HepG2 (cell line): Measurements from ENCODE around the gene COX7A2L. TPM values are rescaled to one million over a fixed set of nuclear protein-coding genes. Genes with fewer than 3 reads are reported as not detected.
A peak's percentile ranks its signal among the peaks of the same experiment; 100 is the strongest.

Experiments used
- ATAC-seq: fragments of 200-7000 bp; cut with Tn5 transposase; 3 replicates; pipeline ENCODE4 v1.9.1; 2020; ENCODE audit warnings: mild to moderate bottlenecking, moderate library complexity
- BruUV-seq: library from RNA; stranded (reverse); fragments of 400-500 nt; replicated peaks from 2 replicates; lab custom pipeline; 2021; lab: Mats Ljungman, UMichigan
- CTCF ChIA-PET: fragments of 300-600 bp; formaldehyde crosslinking; extraction: SDS; loops from one replicate; lab custom pipeline; 2021; ENCODE audit warnings: low total read pairs, inconsistent platforms, low intra/inter-chr PET ratio; lab: Yijun Ruan, JAX
- POLR2A ChIA-PET: fragments of 350-600 bp; sonication (Branson Sonifier 250); formaldehyde crosslinking; loops from one replicate; lab custom pipeline; 2020; ENCODE audit warnings: antibody characterized with exemption, inconsistent platforms; lab: Yijun Ruan, JAX
- DNase-seq: peaks from one replicate; pipeline ENCODE4 v3.0.0-alpha.2; 2015; ENCODE audit warnings: low spot score
- FAIRE-seq: peaks from 3 replicates; lab custom pipeline; 2011; peaks lifted over from hg19 to GRCh38; lab: Jason Lieb, UNC
- H2AFZ ChIP-seq: one replicate; pipeline ENCODE4 v1.6.1; 2011; ENCODE audit warnings: low read length, inconsistent platforms
- H3K27ac ChIP-seq: fragments of 300-600 bp; 3 replicates; pipeline ENCODE4 v1.8.0; 2011; ENCODE audit warnings: mixed run types, mild to moderate bottlenecking, mixed read lengths, low read length, inconsistent platforms; ENCODE audit not compliant: insufficient read depth; ENCODE audit errors: extremely low read length
- H3K27me3 ChIP-seq, 2 experiments: fragments of 200-600 bp in 1 of 2; 2 replicates in 1 of 2; 3 replicates in 1 of 2; pipeline versions ENCODE4 v1.6.0 to v1.8.0; 2011; ENCODE audit warnings: low read length in 2 of 2, mild to moderate bottlenecking in 2 of 2, moderate library complexity in 2 of 2, inconsistent platforms in 1 of 2; ENCODE audit not compliant: insufficient read depth in 2 of 2, control insufficient read depth in 1 of 2
- H3K36me3 ChIP-seq, 2 experiments: fragments of 200-600 bp in 1 of 2; replicated peaks in 1 of 2; 2 replicates in 1 of 2; 3 replicates in 1 of 2; pipeline versions ENCODE4 v1.5.1 to v1.8.0; 2011; ENCODE audit warnings: low read length in 2 of 2, inconsistent platforms in 1 of 2; ENCODE audit not compliant: insufficient read depth in 2 of 2, control insufficient read depth in 1 of 2
- H3K4me1 ChIP-seq: 2 replicates; pipeline ENCODE4 v1.5.1; 2012; ENCODE audit warnings: low read length, inconsistent platforms; ENCODE audit not compliant: insufficient read depth
- H3K4me2 ChIP-seq: 2 replicates; pipeline ENCODE4 v1.6.0; 2011; ENCODE audit warnings: low read depth, low read length, inconsistent platforms
- H3K4me3 ChIP-seq, 3 experiments: fragments of 200-600 bp in 1 of 3; sonication (generic), shearing (Covaris generic) in 1 of 3; replicated peaks in 1 of 3; 2 replicates each; pipeline ENCODE4 v1.5.1; 2011 to 2016; ENCODE audit warnings: low read length in 3 of 3, inconsistent platforms in 2 of 3, low read depth in 2 of 3, mild to moderate bottlenecking in 2 of 3, control low read depth in 1 of 3, mixed read lengths in 1 of 3; ENCODE audit not compliant: insufficient read depth in 1 of 3
- H3K79me2 ChIP-seq: one replicate; pipeline ENCODE4 v1.6.1; 2011; ENCODE audit warnings: low read length, inconsistent platforms; ENCODE audit not compliant: insufficient read depth
- H3K9ac ChIP-seq: 2 replicates; pipeline ENCODE4 v1.6.0; 2011; ENCODE audit warnings: mild to moderate bottlenecking, low read depth, low read length, inconsistent platforms; ENCODE audit not compliant: insufficient read depth
- H3K9me3 ChIP-seq: 2 replicates; pipeline ENCODE4 v1.5.1; 2012; ENCODE audit warnings: mild to moderate bottlenecking, low read length
- H4K20me1 ChIP-seq: 2 replicates; pipeline ENCODE4 v1.6.0; 2011; ENCODE audit warnings: inconsistent platforms, mild to moderate bottlenecking, low read length, moderate library complexity; ENCODE audit not compliant: insufficient read depth
- AHR ChIP-seq: IDR thresholded peaks from 2 replicates; pipeline ENCODE4 v1.6.1; 2018; ENCODE audit warnings: missing genetic modification reagents, missing compliant biosample characterization
- ARNTL ChIP-seq: sonication (generic); formaldehyde crosslinking; IDR thresholded peaks from 2 replicates; pipeline ENCODE4 v1.4.0; 2020; ENCODE audit warnings: mild to moderate bottlenecking, missing genetic modification reagents
- GTF2F1 ChIP-seq: fragments of 150-350 bp; IDR thresholded peaks from 2 replicates; pipeline ENCODE4 v1.6.1; 2014; ENCODE audit warnings: low read length
- GZF1 ChIP-seq: sonication (generic); formaldehyde crosslinking; IDR thresholded peaks from 2 replicates; pipeline ENCODE4 v1.5.1; 2020; ENCODE audit warnings: mild to moderate bottlenecking, missing genetic modification reagents
- HDAC2 ChIP-seq: sonication (generic); formaldehyde crosslinking; IDR thresholded peaks from 2 replicates; pipeline ENCODE4 v1.4.0; 2020; ENCODE audit warnings: missing genetic modification reagents
- JDP2 ChIP-seq: sonication (generic); formaldehyde crosslinking; IDR thresholded peaks from 2 replicates; pipeline ENCODE4 v1.8.1; 2022; ENCODE audit warnings: missing genetic modification reagents, borderline replicate concordance
- POGZ ChIP-seq: sonication (generic); formaldehyde crosslinking; IDR thresholded peaks from 2 replicates; pipeline ENCODE4 v1.4.0; 2020; ENCODE audit warnings: mild to moderate bottlenecking, missing genetic modification reagents
- RBM22 ChIP-seq: fragments of 200-400 bp; formaldehyde crosslinking; optimal IDR thresholded peaks from 2 replicates; pipeline ENCODE3; 2017; ENCODE audit warnings: mild to moderate bottlenecking, low read length, moderate library complexity
- RCOR2 ChIP-seq: IDR thresholded peaks from 2 replicates; pipeline ENCODE4 v1.6.1; 2016; ENCODE audit warnings: missing biosample characterization, missing genetic modification reagents
- ZFP41 ChIP-seq: sonication (generic); formaldehyde crosslinking; IDR thresholded peaks from 2 replicates; pipeline ENCODE4 v1.4.0; 2020; ENCODE audit warnings: mild to moderate bottlenecking, missing genetic modification reagents, borderline replicate concordance
- WGBS: methylation state at CpG from one replicate; pipeline ENCODE4 v1.1.6; 2017; ENCODE audit warnings: low lambda C conversion rate; 5-methylcytosine and 5-hydroxymethylcytosine counted together
- in situ Hi-C: cut with HindIII; loops from 2 replicates; pipeline ENCODE4 v1.10.0; 2017; ENCODE audit warnings: low pct_unique_long_range_greater_than_20kb; ENCODE audit not compliant: extremely low pct_ligation_motif_present
- intact Hi-C: fragments of 100-400 bp; cut with micrococcal nuclease; formaldehyde crosslinking; loops from one replicate; pipeline ENCODE4 v1.10.0; 2022; ENCODE audit not compliant: unreplicated experiment
- polyA plus RNA-seq, 8 experiments: library from polyadenylated mRNA; depleted of rRNA in 3 of 8; stranded (reverse) in 7 of 8; unstranded in 1 of 8; fragments of >200 nt; fragmentation: Illumina TruSeq in 4 of 8; extraction: Trizol in 4 of 8; gene quantifications; 2 replicates each; pipeline versions ENCODE4 v1.2.1 to v1.2.3, GENCODE V29; 2011 to 2016; ENCODE audit warnings: low read depth in 4 of 8, missing spikeins in 1 of 8, mixed read lengths in 1 of 8; ENCODE audit not compliant: insufficient read depth in 1 of 8
- total RNA-seq, 5 experiments: library from RNA; depleted of rRNA; stranded (reverse); fragments of >200 nt; fragmentation: Illumina TruSeq; extraction: Trizol; gene quantifications; 2 replicates each; pipeline ENCODE4 v1.2.3, GENCODE V29; 2016; ENCODE audit warnings: low read depth in 1 of 5
- TF ChIP-seq, protein P1 (sequence below): IDR thresholded peaks from 2 replicates; pipeline ENCODE4 v1.6.1; 2016; ENCODE audit warnings: low read depth, borderline replicate concordance
- TF ChIP-seq, protein P2 (sequence below): IDR thresholded peaks from 2 replicates; pipeline ENCODE4 v1.6.1; 2018; ENCODE audit warnings: missing genetic modification reagents, mild to moderate bottlenecking, missing compliant biosample characterization
- TF ChIP-seq, protein P3 (sequence below): sonication (generic); formaldehyde crosslinking; IDR thresholded peaks from 2 replicates; pipeline ENCODE4 v1.5.0; 2020; ENCODE audit warnings: mild to moderate bottlenecking, missing genetic modification reagents
- TF ChIP-seq, protein P4 (sequence below): sonication (generic); formaldehyde crosslinking; IDR thresholded peaks from 2 replicates; pipeline ENCODE4 v1.4.0; 2020; ENCODE audit warnings: missing genetic modification reagents, borderline replicate concordance
- TF ChIP-seq, protein P5 (sequence below): sonication (generic); IDR thresholded peaks from 2 replicates; pipeline ENCODE4 v1.6.1; 2016; ENCODE audit warnings: low read depth, borderline replicate concordance

COX7A2L gene
- total and polyA plus RNA-seq, 2 of the 13 experiments (the other 11 are each of a cell fraction or from before 2014, with no cell fraction given): 155 to 201 TPM

DNA sequence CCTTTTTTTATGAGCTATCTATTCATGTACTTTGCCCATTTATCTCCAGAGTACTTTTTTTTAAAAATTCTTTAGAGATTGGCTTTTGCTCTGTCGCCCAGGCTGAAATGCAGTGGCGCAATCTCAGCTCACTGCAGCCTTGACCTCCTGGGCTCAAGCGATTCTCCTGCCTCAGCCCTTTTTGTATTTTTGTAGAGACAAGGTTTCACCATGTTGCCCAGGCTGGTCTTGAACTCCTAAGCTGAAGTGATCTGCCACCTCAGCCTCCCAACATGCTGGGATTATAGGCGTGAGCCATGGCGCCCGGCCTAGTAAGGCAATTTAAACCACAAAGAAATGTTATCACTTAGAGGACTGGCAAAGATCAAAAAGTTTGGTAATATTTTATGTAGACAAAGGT is 14.2 kb downstream of the COX7A2L start (continued):
- TF ChIP-seq, protein P1, sequence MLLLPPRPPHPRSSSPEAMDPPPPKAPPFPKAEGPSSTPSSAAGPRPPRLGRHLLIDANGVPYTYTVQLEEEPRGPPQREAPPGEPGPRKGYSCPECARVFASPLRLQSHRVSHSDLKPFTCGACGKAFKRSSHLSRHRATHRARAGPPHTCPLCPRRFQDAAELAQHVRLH (CRISPR knock-in tag): 0 out of 2 replicates have a peak, but pooled peaks have one; percentile 48
- peak; percentile 80 for TF ChIP-seq HDAC2 (CRISPR knock-in tag)
- TF ChIP-seq, protein P2, sequence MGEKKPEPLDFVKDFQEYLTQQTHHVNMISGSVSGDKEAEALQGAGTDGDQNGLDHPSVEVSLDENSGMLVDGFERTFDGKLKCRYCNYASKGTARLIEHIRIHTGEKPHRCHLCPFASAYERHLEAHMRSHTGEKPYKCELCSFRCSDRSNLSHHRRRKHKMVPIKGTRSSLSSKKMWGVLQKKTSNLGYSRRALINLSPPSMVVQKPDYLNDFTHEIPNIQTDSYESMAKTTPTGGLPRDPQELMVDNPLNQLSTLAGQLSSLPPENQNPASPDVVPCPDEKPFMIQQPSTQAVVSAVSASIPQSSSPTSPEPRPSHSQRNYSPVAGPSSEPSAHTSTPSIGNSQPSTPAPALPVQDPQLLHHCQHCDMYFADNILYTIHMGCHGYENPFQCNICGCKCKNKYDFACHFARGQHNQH (CRISPR knock-in tag): 0 out of 2 replicates have a peak, but pooled peaks have one; percentile 26

DNA sequence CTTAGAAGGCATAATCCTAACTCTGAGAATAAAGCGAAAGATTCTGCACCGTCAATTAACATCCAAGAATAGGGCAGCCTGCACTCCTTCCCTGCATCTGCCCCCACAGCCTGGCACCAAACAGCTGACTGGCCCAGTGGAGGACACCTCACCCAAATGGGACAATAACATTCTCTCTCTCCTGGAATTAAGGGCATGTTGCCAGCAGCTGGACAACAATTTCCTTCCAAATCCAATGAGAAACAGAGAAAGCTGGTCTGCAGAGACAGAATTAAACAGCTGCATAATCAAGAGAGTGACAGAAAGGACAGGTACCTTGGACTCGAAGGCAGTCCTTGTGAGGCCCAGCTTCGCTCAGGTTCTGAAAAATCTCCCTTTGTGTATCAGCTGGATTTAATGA is 15.0 kb downstream of the COX7A2L start:
- in situ Hi-C loops: no loop called here
- TF ChIP-seq RBM22 (peak; percentile 34), AHR (CRISPR knock-in tag) (no peak), RCOR2 (no peak), ARNTL (no peak), GTF2F1 (no peak), JDP2 (CRISPR knock-in tag) (no peak), ZFP41 (CRISPR knock-in tag) (0 out of 2 replicates have a peak, but pooled peaks have one; percentile 18), GZF1 (CRISPR knock-in tag) (no peak), POGZ (CRISPR knock-in tag) (no peak)
- TF ChIP-seq, protein P3, sequence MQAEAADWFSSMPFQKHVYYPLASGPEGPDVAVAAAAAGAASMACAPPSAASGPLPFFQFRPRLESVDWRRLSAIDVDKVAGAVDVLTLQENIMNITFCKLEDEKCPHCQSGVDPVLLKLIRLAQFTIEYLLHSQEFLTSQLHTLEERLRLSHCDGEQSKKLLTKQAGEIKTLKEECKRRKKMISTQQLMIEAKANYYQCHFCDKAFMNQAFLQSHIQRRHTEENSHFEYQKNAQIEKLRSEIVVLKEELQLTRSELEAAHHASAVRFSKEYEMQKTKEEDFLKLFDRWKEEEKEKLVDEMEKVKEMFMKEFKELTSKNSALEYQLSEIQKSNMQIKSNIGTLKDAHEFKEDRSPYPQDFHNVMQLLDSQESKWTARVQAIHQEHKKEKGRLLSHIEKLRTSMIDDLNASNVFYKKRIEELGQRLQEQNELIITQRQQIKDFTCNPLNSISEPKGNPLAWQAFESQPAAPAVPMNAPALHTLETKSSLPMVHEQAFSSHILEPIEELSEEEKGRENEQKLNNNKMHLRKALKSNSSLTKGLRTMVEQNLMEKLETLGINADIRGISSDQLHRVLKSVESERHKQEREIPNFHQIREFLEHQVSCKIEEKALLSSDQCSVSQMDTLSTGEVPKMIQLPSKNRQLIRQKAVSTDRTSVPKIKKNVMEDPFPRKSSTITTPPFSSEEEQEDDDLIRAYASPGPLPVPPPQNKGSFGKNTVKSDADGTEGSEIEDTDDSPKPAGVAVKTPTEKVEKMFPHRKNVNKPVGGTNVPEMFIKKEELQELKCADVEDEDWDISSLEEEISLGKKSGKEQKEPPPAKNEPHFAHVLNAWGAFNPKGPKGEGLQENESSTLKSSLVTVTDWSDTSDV (CRISPR knock-in tag): no peak
- TF ChIP-seq, protein P4, sequence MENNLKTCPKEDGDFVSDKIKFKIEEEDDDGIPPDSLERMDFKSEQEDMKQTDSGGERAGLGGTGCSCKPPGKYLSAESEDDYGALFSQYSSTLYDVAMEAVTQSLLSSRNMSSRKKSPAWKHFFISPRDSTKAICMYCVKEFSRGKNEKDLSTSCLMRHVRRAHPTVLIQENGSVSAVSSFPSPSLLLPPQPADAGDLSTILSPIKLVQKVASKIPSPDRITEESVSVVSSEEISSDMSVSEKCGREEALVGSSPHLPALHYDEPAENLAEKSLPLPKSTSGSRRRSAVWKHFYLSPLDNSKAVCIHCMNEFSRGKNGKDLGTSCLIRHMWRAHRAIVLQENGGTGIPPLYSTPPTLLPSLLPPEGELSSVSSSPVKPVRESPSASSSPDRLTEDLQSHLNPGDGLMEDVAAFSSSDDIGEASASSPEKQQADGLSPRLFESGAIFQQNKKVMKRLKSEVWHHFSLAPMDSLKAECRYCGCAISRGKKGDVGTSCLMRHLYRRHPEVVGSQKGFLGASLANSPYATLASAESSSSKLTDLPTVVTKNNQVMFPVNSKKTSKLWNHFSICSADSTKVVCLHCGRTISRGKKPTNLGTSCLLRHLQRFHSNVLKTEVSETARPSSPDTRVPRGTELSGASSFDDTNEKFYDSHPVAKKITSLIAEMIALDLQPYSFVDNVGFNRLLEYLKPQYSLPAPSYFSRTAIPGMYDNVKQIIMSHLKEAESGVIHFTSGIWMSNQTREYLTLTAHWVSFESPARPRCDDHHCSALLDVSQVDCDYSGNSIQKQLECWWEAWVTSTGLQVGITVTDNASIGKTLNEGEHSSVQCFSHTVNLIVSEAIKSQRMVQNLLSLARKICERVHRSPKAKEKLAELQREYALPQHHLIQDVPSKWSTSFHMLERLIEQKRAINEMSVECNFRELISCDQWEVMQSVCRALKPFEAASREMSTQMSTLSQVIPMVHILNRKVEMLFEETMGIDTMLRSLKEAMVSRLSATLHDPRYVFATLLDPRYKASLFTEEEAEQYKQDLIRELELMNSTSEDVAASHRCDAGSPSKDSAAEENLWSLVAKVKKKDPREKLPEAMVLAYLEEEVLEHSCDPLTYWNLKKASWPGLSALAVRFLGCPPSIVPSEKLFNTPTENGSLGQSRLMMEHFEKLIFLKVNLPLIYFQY (CRISPR knock-in tag): no peak
- TF ChIP-seq, protein P5, sequence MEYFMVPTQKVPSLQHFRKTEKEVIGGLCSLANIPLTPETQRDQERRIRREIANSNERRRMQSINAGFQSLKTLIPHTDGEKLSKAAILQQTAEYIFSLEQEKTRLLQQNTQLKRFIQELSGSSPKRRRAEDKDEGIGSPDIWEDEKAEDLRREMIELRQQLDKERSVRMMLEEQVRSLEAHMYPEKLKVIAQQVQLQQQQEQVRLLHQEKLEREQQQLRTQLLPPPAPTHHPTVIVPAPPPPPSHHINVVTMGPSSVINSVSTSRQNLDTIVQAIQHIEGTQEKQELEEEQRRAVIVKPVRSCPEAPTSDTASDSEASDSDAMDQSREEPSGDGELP: peak; percentile 23; the same call in 1 of the 2 replicates

More for the DNA sequence above, 15.0 kb downstream of the COX7A2L start:
- BruUV-seq: no TSS peak
- FAIRE-seq (no peak), ATAC-seq (peak; percentile 1), DNase-seq (no peak)
- no peaks in the 10 kb centered on the region for H3K9me3 ChIP-seq
- H3K27me3 ChIP-seq: no peaks in the 10 kb centered on the region
- H3K79me2 ChIP-seq: peaks cover 46% of the 10 kb centered on the region
- H3K36me3 ChIP-seq: peaks cover 7 to 14% of the 10 kb centered on the region in 2 experiments; a peak in 4 of 5 replicates
- POLR2A ChIA-PET: interaction anchor here (1.4 kb wide), 1 partner anchor 14 kb away, joined by 3 read pairs; no protein-coding TSS in a partner anchor
- peak overlapping the region; percentile 46 for H3K27ac ChIP-seq
- H3K9ac ChIP-seq: no peak overlapping the region
- H2AFZ ChIP-seq: no peak overlapping the region
- no peak overlapping the region for H3K4me2 ChIP-seq
- CTCF ChIA-PET: no interaction called here
- no peak overlapping the region for H3K4me3 ChIP-seq
- intact Hi-C loops: no loop called here
- H4K20me1 ChIP-seq: 0 out of 2 replicates have a peak, but pooled peaks cover 3% of the 10 kb centered on the region
- WGBS: 90% methylated on average over 4 of the region's 4 CpGs
- peaks cover 68% of the 10 kb centered on the region for H3K4me1 ChIP-seq
